DOHH2 (cell line): ENCODE results near the gene PITPNC1.

Experiments used
- CTCF ChIP-seq: fragments of 200-600 bp; sonication (generic); IDR thresholded peaks from one replicate; pipeline ENCODE4 v1.5.1; 2014; ENCODE audit warnings: antibody characterized with exemption, mild to moderate bottlenecking, low read depth, low read length; ENCODE audit not compliant: poor library complexity, severe bottlenecking
- EZH2phosphoT487 ChIP-seq: fragments of 200-600 bp; sonication (generic); IDR thresholded peaks from 2 replicates; pipeline ENCODE4 v1.6.1; 2017; ENCODE audit warnings: borderline replicate concordance, mild to moderate bottlenecking, antibody characterized with exemption, low read length, moderate library complexity, mixed read lengths

DNA sequence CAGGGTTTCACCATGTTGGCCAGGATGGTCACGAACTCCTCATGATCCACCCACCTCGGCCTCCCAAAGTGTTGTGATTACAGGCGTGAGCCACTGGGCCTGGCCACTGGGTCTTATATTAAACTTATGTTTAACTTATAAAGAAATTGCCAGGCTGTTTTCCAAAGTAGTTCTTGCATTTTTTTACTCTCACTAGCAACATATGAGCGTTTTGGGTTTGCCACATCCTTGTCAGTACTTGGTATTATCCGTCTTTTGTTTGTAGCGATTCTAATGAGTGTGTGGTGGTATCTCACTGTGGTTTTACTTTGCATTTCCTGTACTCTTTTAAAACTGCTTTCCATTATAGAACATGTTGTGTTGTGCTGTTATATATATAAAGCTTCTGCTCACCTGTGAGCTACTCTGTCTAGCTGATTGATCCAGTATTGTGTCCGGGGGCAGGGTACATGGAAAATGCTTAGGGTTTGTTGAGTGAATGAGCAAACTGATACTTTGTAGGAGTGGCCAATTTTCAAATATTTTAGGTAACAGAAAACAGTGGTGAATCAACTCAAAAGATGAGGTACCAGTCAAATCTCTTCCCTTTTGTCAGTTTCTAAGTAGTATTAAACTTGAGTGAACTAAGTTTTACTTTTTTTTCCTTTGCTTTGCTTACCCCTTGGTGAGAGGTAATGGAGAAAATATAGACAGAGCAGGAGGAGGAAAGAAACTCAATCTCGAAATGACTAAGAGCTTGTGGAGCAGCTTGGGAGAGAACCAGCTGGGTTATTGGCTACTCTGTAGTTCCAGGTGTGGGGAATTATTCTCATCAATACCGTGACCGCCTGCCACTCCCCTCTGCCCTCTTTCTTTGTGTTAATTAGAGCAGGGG, 75.8 kb downstream of the PITPNC1 start:
- TF ChIP-seq CTCF (no peak), EZH2phosphoT487 (no peak)
